ENCODE data around the gene LMTK3. TPM values are rescaled to one million over a fixed set of nuclear protein-coding genes. Genes with fewer than 3 reads are reported as not detected.
"Not testable (repeated sequence)": the region's sequence is repeated elsewhere in the genome, so short reads cannot be mapped to it uniquely, and the experiment has no call there.

The LMTK3 gene
- total RNA-seq, 1 donor from 2014 or later: 1.1 TPM

DNA sequence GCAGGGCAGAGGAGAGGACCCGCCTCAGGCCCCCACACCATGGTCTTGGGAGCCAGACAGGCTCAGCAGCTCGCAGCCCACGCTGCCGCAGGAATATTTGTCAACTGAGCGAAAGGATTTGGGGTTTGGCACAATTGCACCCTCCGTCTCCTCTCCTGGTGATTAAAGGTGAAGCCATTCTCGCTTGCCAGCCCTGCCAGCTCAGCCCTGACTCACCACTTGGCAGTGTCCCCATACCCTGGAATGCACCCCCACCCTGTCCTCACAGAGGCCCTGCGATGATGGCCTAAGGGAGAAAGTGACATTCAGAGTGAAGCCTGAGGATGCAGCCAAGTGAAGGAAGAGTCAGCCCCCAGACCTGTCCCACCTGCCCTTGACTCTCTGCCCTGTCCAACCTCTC, 23.7 kb downstream of the LMTK3 start:
- intact Hi-C loops (cut with micrococcal nuclease): no loop called here
- Histone ChIP-seq H3K4me1 (peaks cover 31% of the 10 kb centered on the region), H3K27ac (replicated peaks) (peak overlapping the region; percentile 80), H3K9me3 (replicated peaks) (no peaks in the 10 kb centered on the region), H3K27me3 (ENCODE audit: low read depth) (peaks cover 6% of the 10 kb centered on the region), H3K4me3 (no peak overlapping the region), H3K36me3 (no peaks in the 10 kb centered on the region)
- DNase-seq: peak; percentile 68
- TF ChIP-seq, protein P1, sequence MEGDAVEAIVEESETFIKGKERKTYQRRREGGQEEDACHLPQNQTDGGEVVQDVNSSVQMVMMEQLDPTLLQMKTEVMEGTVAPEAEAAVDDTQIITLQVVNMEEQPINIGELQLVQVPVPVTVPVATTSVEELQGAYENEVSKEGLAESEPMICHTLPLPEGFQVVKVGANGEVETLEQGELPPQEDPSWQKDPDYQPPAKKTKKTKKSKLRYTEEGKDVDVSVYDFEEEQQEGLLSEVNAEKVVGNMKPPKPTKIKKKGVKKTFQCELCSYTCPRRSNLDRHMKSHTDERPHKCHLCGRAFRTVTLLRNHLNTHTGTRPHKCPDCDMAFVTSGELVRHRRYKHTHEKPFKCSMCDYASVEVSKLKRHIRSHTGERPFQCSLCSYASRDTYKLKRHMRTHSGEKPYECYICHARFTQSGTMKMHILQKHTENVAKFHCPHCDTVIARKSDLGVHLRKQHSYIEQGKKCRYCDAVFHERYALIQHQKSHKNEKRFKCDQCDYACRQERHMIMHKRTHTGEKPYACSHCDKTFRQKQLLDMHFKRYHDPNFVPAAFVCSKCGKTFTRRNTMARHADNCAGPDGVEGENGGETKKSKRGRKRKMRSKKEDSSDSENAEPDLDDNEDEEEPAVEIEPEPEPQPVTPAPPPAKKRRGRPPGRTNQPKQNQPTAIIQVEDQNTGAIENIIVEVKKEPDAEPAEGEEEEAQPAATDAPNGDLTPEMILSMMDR (IDR thresholded peaks at IDR 0.05; ENCODE audit: borderline replicate concordance): no peak

GRCh38 chr19:48487544-48487943, 24.1 kb downstream of the LMTK3 start:
- Histone ChIP-seq H3K9me3 (replicated peaks) (no peaks in the 10 kb centered on the region), H3K4me3 (no peak overlapping the region), H3K27ac (replicated peaks) (peak overlapping the region; percentile 80), H3K4me1 (peaks cover 31% of the 10 kb centered on the region), H3K36me3 (no peaks in the 10 kb centered on the region), H3K27me3 (ENCODE audit: low read depth) (peaks cover 6% of the 10 kb centered on the region)
- TF ChIP-seq, protein P1 (IDR thresholded peaks at IDR 0.05; ENCODE audit: borderline replicate concordance): no peak
- DNase-seq: no peak
- intact Hi-C loops (cut with micrococcal nuclease): no loop called here

GRCh38 chr19:48486706-48487105, 24.9 kb downstream of the LMTK3 start:
- H3K27ac ChIP-seq (replicated peaks); H3K9me3 ChIP-seq (replicated peaks); intact Hi-C loops (cut with micrococcal nuclease); DNase-seq; H3K4me3 ChIP-seq; H3K27me3 ChIP-seq (ENCODE audit: low read depth); H3K36me3 ChIP-seq: not testable (repeated sequence)
- peaks cover 39% of the 10 kb centered on the region for H3K4me1 ChIP-seq

DNA sequence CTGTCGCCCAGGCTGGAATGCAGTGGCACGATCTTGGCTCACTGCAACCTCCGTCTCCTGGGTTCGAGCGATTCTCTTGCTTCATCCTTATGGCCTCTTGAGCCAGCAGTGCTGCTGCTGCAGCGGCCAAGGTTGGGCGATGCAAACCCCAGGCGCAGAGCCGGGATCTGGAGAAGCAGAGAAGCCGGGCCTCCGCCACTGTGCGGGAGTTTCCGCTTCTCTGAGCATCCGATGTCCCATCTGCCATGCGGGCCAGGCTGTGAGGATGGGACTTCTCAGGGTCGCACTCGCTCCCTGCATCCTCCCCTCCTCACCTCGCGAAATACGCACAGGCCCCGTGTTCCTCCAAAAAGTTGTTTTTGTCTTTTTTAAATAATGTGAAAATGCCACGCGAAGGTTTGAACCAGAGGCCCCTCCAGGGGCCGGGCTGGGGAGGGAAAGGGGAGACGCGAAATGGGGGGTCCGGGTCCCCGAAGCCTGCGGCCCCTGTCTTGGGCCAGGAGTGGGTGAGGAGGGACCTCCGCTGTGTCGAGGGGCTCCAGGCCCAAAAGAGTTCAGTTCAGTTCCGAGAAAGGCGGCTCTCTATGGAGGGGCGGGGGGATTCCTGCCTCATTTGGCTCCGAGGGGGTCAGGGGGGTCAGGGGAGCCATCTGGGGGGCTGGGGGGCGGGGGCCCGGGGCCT, 26.6 kb downstream of the LMTK3 start:
- DNase-seq: no peak
- H3K27me3 ChIP-seq (ENCODE audit: low read depth): no peaks in the 10 kb centered on the region
- H3K4me1 ChIP-seq: peaks cover 42% of the 10 kb centered on the region
- no peaks in the 10 kb centered on the region for H3K36me3 ChIP-seq
- no peak overlapping the region for H3K27ac ChIP-seq (replicated peaks)
- intact Hi-C loops (cut with micrococcal nuclease): no loop called here
- TF ChIP-seq, protein P1 (IDR thresholded peaks at IDR 0.05; ENCODE audit: borderline replicate concordance): no peak
- no peak overlapping the region for H3K4me3 ChIP-seq
- H3K9me3 ChIP-seq (replicated peaks): no peaks in the 10 kb centered on the region

GRCh38 chr19:48484247-48484893, 27.3 kb downstream of the LMTK3 start:
- no peaks in the 10 kb centered on the region for H3K27me3 ChIP-seq (ENCODE audit: low read depth)
- TF ChIP-seq, protein P1 (IDR thresholded peaks at IDR 0.05; ENCODE audit: borderline replicate concordance): no peak
- DNase-seq: no peak
- H3K9me3 ChIP-seq (replicated peaks): no peaks in the 10 kb centered on the region
- H3K4me3 ChIP-seq: no peak overlapping the region
- no peak overlapping the region for H3K27ac ChIP-seq (replicated peaks)
- intact Hi-C loops (cut with micrococcal nuclease): no loop called here
- H3K36me3 ChIP-seq: peaks cover 1% of the 10 kb centered on the region
- peaks cover 39% of the 10 kb centered on the region for H3K4me1 ChIP-seq

GRCh38 chr19:48483301-48483700, 28.3 kb downstream of the LMTK3 start:
- H3K4me1 ChIP-seq: peaks cover 37% of the 10 kb centered on the region
- H3K36me3 ChIP-seq: peaks cover 8% of the 10 kb centered on the region
- H3K9me3 ChIP-seq (replicated peaks): no peaks in the 10 kb centered on the region
- H3K27ac ChIP-seq (replicated peaks): no peak overlapping the region
- H3K27me3 ChIP-seq (ENCODE audit: low read depth): no peaks in the 10 kb centered on the region
- H3K4me3 ChIP-seq: no peak overlapping the region
- DNase-seq: no peak
- intact Hi-C loops (cut with micrococcal nuclease): no loop called here
- TF ChIP-seq, protein P1 (IDR thresholded peaks at IDR 0.05; ENCODE audit: borderline replicate concordance): no peak

Data from left ventricle myocardium inferior (tissue), 1 donor.